Body of pancreas (tissue), 4 donors: ENCODE results near the gene PIGA.

Source experiments
- POLR2A ChIP-seq, 3 donors: fragments of 450-650 bp; IDR thresholded peaks; one replicate each; pipeline ENCODE4 v1.6.1; 2016; ENCODE audit warnings: antibody characterized with exemption in 3 of 3, mild to moderate bottlenecking in 2 of 3
- TF ChIP-seq, protein P1 (sequence below), 7 experiments: fragments of 450-650 bp in 4 of 7; fragments of 200-600 bp in 3 of 7; sonication (generic) in 3 of 7; IDR thresholded peaks; one replicate each; pipeline ENCODE4 v1.5.1; 2016 to 2019; ENCODE audit warnings: antibody characterized with exemption in 7 of 7

GRCh38 chrX:15336023-15336413 is 695 bp upstream of the PIGA start:
- TF ChIP-seq, protein P1, sequence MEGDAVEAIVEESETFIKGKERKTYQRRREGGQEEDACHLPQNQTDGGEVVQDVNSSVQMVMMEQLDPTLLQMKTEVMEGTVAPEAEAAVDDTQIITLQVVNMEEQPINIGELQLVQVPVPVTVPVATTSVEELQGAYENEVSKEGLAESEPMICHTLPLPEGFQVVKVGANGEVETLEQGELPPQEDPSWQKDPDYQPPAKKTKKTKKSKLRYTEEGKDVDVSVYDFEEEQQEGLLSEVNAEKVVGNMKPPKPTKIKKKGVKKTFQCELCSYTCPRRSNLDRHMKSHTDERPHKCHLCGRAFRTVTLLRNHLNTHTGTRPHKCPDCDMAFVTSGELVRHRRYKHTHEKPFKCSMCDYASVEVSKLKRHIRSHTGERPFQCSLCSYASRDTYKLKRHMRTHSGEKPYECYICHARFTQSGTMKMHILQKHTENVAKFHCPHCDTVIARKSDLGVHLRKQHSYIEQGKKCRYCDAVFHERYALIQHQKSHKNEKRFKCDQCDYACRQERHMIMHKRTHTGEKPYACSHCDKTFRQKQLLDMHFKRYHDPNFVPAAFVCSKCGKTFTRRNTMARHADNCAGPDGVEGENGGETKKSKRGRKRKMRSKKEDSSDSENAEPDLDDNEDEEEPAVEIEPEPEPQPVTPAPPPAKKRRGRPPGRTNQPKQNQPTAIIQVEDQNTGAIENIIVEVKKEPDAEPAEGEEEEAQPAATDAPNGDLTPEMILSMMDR (IDR thresholded peaks at IDR 0.05), result no peak
- TF ChIP-seq POLR2A (IDR thresholded peaks at IDR 0.05), result no peak
